ENCODE results near the gene EXOC3.

EXOC3 gene

DNA sequence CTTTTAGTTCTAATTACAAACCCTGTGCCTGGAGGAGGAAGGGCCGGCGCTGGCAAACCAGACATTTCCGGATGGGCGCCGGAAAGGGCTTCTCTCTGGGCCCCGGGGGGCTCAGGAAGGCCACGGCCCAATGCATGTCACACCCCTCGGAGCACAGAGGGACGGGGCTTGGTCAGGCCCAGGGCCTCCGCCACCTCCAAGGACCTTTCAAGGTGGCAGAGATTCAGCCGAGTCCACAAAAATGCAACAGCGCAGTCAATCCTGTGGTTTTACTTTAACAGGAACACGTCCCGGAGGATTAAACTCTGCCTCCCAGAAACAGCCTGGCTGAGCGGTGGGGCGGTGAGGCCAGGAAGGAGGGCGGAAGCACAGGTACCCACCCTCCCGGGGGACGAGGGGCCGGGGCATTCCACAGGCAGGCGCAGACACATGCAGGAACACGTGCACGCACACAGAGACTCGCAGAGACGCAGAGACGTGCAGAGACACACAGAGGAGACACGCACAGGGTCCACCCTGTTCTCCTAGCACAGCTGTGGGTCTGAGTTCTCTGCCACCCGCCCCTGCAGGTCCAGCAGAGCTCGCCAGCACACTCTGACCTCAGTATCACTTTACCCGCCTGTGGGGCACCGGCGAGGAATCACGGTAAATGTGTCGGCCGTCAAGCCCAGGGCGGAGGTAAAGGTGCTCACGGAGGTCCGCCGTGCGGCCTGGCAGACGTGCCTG, 58.3 kb downstream of the EXOC3 start:
- Histone ChIP-seq H3K4me1 (ENCODE audit: insufficient read depth, low read length, poor library complexity, severe bottlenecking) (no peaks in the 10 kb centered on the region), H3K9me2 (replicated peaks; ENCODE audit: low read depth, low read length) (no peaks in the 10 kb centered on the region), H4K20me1 (ENCODE audit: insufficient read depth, low read length, poor library complexity, severe bottlenecking) (no peaks in the 10 kb centered on the region), H3K4me3 (ENCODE audit: low read length, poor library complexity, severe bottlenecking) (no peak overlapping the region), H3K27me3 (ENCODE audit: insufficient read depth, low read length, poor library complexity, severe bottlenecking) (no peaks in the 10 kb centered on the region), H2AFZ (ENCODE audit: low read length) (no peak overlapping the region), H3K9ac (ENCODE audit: low read depth, low read length, poor library complexity, severe bottlenecking) (no peak overlapping the region), H3K4me2 (ENCODE audit: low read depth, low read length, poor library complexity, severe bottlenecking) (no peak overlapping the region), H3K36me3 (ENCODE audit: insufficient read depth, low read length) (no peaks in the 10 kb centered on the region), H3K9me3 (ENCODE audit: insufficient read depth, low read depth, low read length) (no peaks in the 10 kb centered on the region), H3K79me2 (ENCODE audit: insufficient read depth, low read length) (no peaks in the 10 kb centered on the region), H3F3A (ENCODE audit: low read depth) (no peaks in the 10 kb centered on the region)
- TF ChIP-seq EZH2phosphoT487 (IDR thresholded peaks at IDR 0.05; ENCODE audit: borderline replicate concordance), result no peak
- TF ChIP-seq, protein P1, sequence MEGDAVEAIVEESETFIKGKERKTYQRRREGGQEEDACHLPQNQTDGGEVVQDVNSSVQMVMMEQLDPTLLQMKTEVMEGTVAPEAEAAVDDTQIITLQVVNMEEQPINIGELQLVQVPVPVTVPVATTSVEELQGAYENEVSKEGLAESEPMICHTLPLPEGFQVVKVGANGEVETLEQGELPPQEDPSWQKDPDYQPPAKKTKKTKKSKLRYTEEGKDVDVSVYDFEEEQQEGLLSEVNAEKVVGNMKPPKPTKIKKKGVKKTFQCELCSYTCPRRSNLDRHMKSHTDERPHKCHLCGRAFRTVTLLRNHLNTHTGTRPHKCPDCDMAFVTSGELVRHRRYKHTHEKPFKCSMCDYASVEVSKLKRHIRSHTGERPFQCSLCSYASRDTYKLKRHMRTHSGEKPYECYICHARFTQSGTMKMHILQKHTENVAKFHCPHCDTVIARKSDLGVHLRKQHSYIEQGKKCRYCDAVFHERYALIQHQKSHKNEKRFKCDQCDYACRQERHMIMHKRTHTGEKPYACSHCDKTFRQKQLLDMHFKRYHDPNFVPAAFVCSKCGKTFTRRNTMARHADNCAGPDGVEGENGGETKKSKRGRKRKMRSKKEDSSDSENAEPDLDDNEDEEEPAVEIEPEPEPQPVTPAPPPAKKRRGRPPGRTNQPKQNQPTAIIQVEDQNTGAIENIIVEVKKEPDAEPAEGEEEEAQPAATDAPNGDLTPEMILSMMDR (conservative IDR thresholded peaks at IDR 0.05; ENCODE audit: low read length), result no peak

DNA sequence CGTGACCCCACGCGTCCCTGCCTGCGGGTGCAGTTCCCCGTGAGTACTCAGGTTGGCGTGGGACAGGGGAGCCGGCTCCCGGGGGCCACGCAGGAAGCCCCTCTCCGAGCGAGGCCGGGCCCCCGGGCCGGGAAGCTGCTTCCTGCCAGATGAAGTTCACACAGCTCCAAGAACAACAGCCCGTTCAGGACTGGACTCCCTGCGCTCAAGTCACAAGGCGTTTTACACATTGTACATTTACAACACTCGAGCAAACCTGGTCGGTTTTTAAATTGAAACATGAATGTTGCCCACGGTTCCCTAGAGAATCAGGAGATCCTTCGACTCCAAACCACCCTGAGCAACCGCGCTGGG, 58.8 kb downstream of the EXOC3 start:
- H3K27me3 ChIP-seq (ENCODE audit: insufficient read depth, low read length, poor library complexity, severe bottlenecking), result no peaks in the 10 kb centered on the region
- H3K9ac ChIP-seq (ENCODE audit: low read depth, low read length, poor library complexity, severe bottlenecking), result no peak overlapping the region
- no peaks in the 10 kb centered on the region for H3K79me2 ChIP-seq (ENCODE audit: insufficient read depth, low read length)
- H3K4me3 ChIP-seq (ENCODE audit: low read length, poor library complexity, severe bottlenecking), result no peak overlapping the region
- H3K36me3 ChIP-seq (ENCODE audit: insufficient read depth, low read length), result no peaks in the 10 kb centered on the region
- no peaks in the 10 kb centered on the region for H3K4me1 ChIP-seq (ENCODE audit: insufficient read depth, low read length, poor library complexity, severe bottlenecking)
- H2AFZ ChIP-seq (ENCODE audit: low read length), result no peak overlapping the region
- H3K9me2 ChIP-seq (replicated peaks; ENCODE audit: low read depth, low read length), result no peaks in the 10 kb centered on the region
- H3K9me3 ChIP-seq (ENCODE audit: insufficient read depth, low read depth, low read length), result no peaks in the 10 kb centered on the region
- no peak overlapping the region for H3K4me2 ChIP-seq (ENCODE audit: low read depth, low read length, poor library complexity, severe bottlenecking)
- no peaks in the 10 kb centered on the region for H3F3A ChIP-seq (ENCODE audit: low read depth)
- no peak for TF ChIP-seq EZH2phosphoT487 (IDR thresholded peaks at IDR 0.05; ENCODE audit: borderline replicate concordance)
- TF ChIP-seq, protein P1 (conservative IDR thresholded peaks at IDR 0.05; ENCODE audit: low read length), result no peak
- no peaks in the 10 kb centered on the region for H4K20me1 ChIP-seq (ENCODE audit: insufficient read depth, low read length, poor library complexity, severe bottlenecking)

DNA sequence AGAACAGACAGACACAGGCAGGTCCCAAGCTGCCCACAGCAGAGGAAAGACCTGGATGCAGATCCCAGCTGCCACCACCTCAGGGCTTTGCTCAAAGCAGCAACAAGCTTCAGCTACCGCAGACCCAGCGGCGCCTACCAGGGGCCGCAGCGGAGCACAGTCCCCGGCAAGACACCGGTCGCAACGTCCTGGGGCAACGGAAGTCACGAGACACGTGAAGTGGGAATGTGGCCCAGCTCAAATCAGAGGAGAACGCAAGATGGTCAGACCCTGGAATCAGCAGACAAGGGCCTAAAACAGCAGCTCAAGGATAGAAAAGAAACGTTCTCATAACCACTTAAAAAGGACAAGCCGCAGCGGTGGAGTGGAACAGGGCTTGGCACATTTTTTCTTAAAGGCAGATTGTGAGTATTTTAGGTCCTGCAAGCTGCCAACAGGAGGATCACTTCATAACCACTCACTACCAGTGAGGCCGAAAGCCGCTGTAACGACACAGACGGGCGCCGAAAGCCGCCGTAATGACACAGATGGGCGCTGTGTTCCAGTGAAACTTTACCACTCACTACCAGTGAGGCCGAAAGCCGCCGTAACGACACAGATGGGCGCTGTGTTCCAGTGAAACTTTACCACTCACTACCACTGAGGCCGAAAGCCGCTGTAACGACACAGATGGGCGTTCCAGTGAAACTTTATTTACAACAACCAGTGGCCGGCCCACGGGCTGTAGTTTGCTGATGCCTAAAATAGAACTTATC, 59.5 kb downstream of the EXOC3 start:
- Histone ChIP-seq H4K20me1 (ENCODE audit: insufficient read depth, low read length, poor library complexity, severe bottlenecking) (no peaks in the 10 kb centered on the region), H3K36me3 (ENCODE audit: insufficient read depth, low read length) (no peaks in the 10 kb centered on the region), H2AFZ (ENCODE audit: low read length) (no peak overlapping the region), H3K9me2 (replicated peaks; ENCODE audit: low read depth, low read length) (no peaks in the 10 kb centered on the region), H3K27me3 (ENCODE audit: insufficient read depth, low read length, poor library complexity, severe bottlenecking) (no peaks in the 10 kb centered on the region), H3K9ac (ENCODE audit: low read depth, low read length, poor library complexity, severe bottlenecking) (no peak overlapping the region), H3F3A (ENCODE audit: low read depth) (no peaks in the 10 kb centered on the region), H3K4me1 (ENCODE audit: insufficient read depth, low read length, poor library complexity, severe bottlenecking) (no peaks in the 10 kb centered on the region), H3K4me2 (ENCODE audit: low read depth, low read length, poor library complexity, severe bottlenecking) (no peak overlapping the region), H3K79me2 (ENCODE audit: insufficient read depth, low read length) (no peaks in the 10 kb centered on the region), H3K9me3 (ENCODE audit: insufficient read depth, low read depth, low read length) (no peaks in the 10 kb centered on the region), H3K4me3 (ENCODE audit: low read length, poor library complexity, severe bottlenecking) (no peak overlapping the region)
- TF ChIP-seq, protein P1 (conservative IDR thresholded peaks at IDR 0.05; ENCODE audit: low read length), result no peak
- TF ChIP-seq EZH2phosphoT487 (IDR thresholded peaks at IDR 0.05; ENCODE audit: borderline replicate concordance), result no peak
